ENCODE results near the gene PIGH. TPM values are rescaled to one million over a fixed set of nuclear protein-coding genes. Genes with fewer than 3 reads are reported as not detected.

Gene PIGH
- total RNA-seq, 1 experiment from 2014 or later, result 6.8 TPM

- TF ChIP-seq ATF2 (CRISPR knock-in tag; IDR thresholded peaks at IDR 0.05; ENCODE audit: borderline replicate concordance, low read depth) (peak; percentile 80; the same call in 1 of the 2 replicates), ZNF425 (CRISPR knock-in tag; conservative IDR thresholded peaks at IDR 0.05) (no peak), ESRRA (CRISPR knock-in tag; IDR thresholded peaks at IDR 0.05; ENCODE audit: borderline replicate concordance) (no peak), CTCF (IDR thresholded peaks at IDR 0.05) (no peak), E2F5 (CRISPR knock-in tag; IDR thresholded peaks at IDR 0.05) (peak; percentile 78; the same call in 1 of the 2 replicates), ZNF281 (CRISPR knock-in tag; IDR thresholded peaks at IDR 0.05) (no peak; the same call in 1 of the 2 replicates), AR (CRISPR knock-in tag; IDR thresholded peaks at IDR 0.05) (no peak), MLX (CRISPR knock-in tag; IDR thresholded peaks at IDR 0.05) (no peak), ZNF671 (CRISPR knock-in tag; IDR thresholded peaks at IDR 0.05) (no peak), HMGXB4 (CRISPR knock-in tag; IDR thresholded peaks at IDR 0.05) (0 out of 2 replicates have a peak, but pooled peaks have one; percentile 9), ATF6 (CRISPR knock-in tag; IDR thresholded peaks at IDR 0.05) (no peak), SMAD4 (CRISPR knock-in tag; IDR thresholded peaks at IDR 0.05) (no peak), CREM (CRISPR knock-in tag; IDR thresholded peaks at IDR 0.05) (peak; percentile 94), NFYB (CRISPR knock-in tag; conservative IDR thresholded peaks at IDR 0.05; ENCODE audit: low read depth) (peak; percentile 49; the same call in 1 of the 2 replicates), ZNF317 (CRISPR knock-in tag; IDR thresholded peaks at IDR 0.05; ENCODE audit: borderline replicate concordance, low read depth) (0 out of 2 replicates have a peak, but pooled peaks have one; percentile 17), TEAD1 (CRISPR knock-in tag; IDR thresholded peaks at IDR 0.05) (0 out of 2 replicates have a peak, but pooled peaks have one; percentile 12), IRF1 (CRISPR knock-in tag; IDR thresholded peaks at IDR 0.05) (no peak)
Observed at GRCh38 chr14:67619446-67620216, 19.6 kb upstream of the PIGH start, which contains the start of gene ARG2 (continued).

Measured in WTC11 (cell line).